T-cell (primary cell): ENCODE results near the gene GPC5. TPM values are rescaled to one million over a fixed set of nuclear protein-coding genes. Genes with fewer than 3 reads are reported as not detected.
"Not testable (repeated sequence)": the region's sequence is repeated elsewhere in the genome, so short reads cannot be mapped to it uniquely, and the experiment has no call there.

ENCODE experiments used
- ATAC-seq, 4 experiments: fragments of 200-7000 bp in 3 of 4; fragments of 150-1000 bp in 1 of 4; cut with Tn5 transposase; replicated peaks in 1 of 4; 1 replicate in 3 of 4; 2 replicates in 1 of 4; pipeline ENCODE4 v1.10.0; 2021; ENCODE audit warnings: moderate library complexity in 3 of 4, mild to moderate bottlenecking in 2 of 4, moderate number of reproducible peaks in 1 of 4
- CTCF ChIA-PET, 2 donors: fragments of 300-600 bp; sonication (Branson Sonifier 250); formaldehyde crosslinking; loops; one replicate each; lab custom pipeline; 2022; ENCODE audit warnings: antibody characterized with exemption in 2 of 2; lab: Charles Lee
- POLR2A ChIA-PET, 2 donors: fragments of 300-600 bp; sonication (Branson Sonifier 250); formaldehyde crosslinking; loops; one replicate each; lab custom pipeline; 2022; ENCODE audit warnings: antibody characterized with exemption in 2 of 2; lab: Charles Lee
- DNase-seq, 35 experiments: peaks; one replicate each; pipeline versions ENCODE4 v3.0.0 to v3.0.0-alpha.2; 2013 to 2023
- H3K27ac ChIP-seq: one replicate; pipeline ENCODE4 v1.5.1; 2013; ENCODE audit warnings: low read length
- H3K27me3 ChIP-seq, 2 experiments: replicated peaks in 1 of 2; 1 replicate in 1 of 2; 2 replicates in 1 of 2; pipeline versions ENCODE4 v1.6.1 to v1.7.0; 2013; ENCODE audit warnings: low read length in 1 of 2, mixed read lengths in 1 of 2; ENCODE audit not compliant: control insufficient read depth in 2 of 2, insufficient read depth in 2 of 2; ENCODE audit errors: extremely low read depth in 1 of 2
- H3K36me3 ChIP-seq, 2 donors: 1 replicate in 1 of 2; 2 replicates in 1 of 2; pipeline versions ENCODE4 v1.6.1 to v1.7.0; 2013; ENCODE audit warnings: low read length in 1 of 2; ENCODE audit not compliant: control insufficient read depth in 2 of 2, insufficient read depth in 1 of 2; ENCODE audit errors: extremely low read depth in 1 of 2
- H3K4me1 ChIP-seq, 2 experiments: 1 replicate in 1 of 2; 2 replicates in 1 of 2; pipeline versions ENCODE4 v1.6.1 to v1.7.0; 2013; ENCODE audit warnings: low read length in 2 of 2, mixed read lengths in 1 of 2; ENCODE audit not compliant: insufficient read depth in 2 of 2, control insufficient read depth in 1 of 2; ENCODE audit errors: extremely low read depth in 1 of 2
- H3K4me3 ChIP-seq, 2 donors: 1 replicate in 1 of 2; 2 replicates in 1 of 2; pipeline versions ENCODE4 v1.5.1 to v1.7.0; 2013; ENCODE audit warnings: mild to moderate bottlenecking in 2 of 2, low read length in 1 of 2, moderate library complexity in 1 of 2; ENCODE audit not compliant: control insufficient read depth in 1 of 2; ENCODE audit errors: extremely low read depth in 1 of 2
- H3K9me3 ChIP-seq: 2 replicates; pipeline ENCODE4 v1.7.0; 2013
- H3K27ac Mint-ChIP-seq, 2 donors: one replicate each; pipeline ENCODE4 v1.8.0; 2020 to 2021; ENCODE audit warnings: mild to moderate bottlenecking in 2 of 2, mixed read lengths in 2 of 2
- H3K27me3 Mint-ChIP-seq, 2 donors: one replicate each; pipeline ENCODE4 v1.8.0; 2021 to 2022; ENCODE audit warnings: mixed read lengths in 2 of 2
- H3K36me3 Mint-ChIP-seq: one replicate; pipeline ENCODE4 v1.8.0; 2021; ENCODE audit warnings: mixed read lengths
- H3K4me1 Mint-ChIP-seq, 3 donors: one replicate each; pipeline ENCODE4 v1.8.0; 2020 to 2022; ENCODE audit warnings: mixed read lengths in 3 of 3, mild to moderate bottlenecking in 1 of 3
- H3K4me3 Mint-ChIP-seq, 3 donors: one replicate each; pipeline ENCODE4 v1.8.0; 2020 to 2022; ENCODE audit warnings: mild to moderate bottlenecking in 3 of 3, mixed read lengths in 3 of 3, moderate library complexity in 3 of 3
- H3K9me3 Mint-ChIP-seq, 3 donors: one replicate each; pipeline ENCODE4 v1.8.0; 2020 to 2022; ENCODE audit warnings: mixed read lengths in 3 of 3
- WGBS: methylation state at CpG from one replicate; pipeline ENCODE4 v1.1.5; 2013; ENCODE audit warnings: missing lambda C conversion rate; ENCODE audit not compliant: insufficient coverage; 5-methylcytosine and 5-hydroxymethylcytosine counted together
- total RNA-seq, 35 experiments: library from RNA in 6 of 35; stranded (reverse) in 6 of 35; fragments of 120-200 nt in 1 of 35; gene quantifications; one replicate each; pipeline versions ENCODE4 v1.2.1 to v1.2.4 and lab custom pipeline; 2013 to 2026

Gene GPC5
- total RNA-seq, 5 donors from 2014 or later (not counting 1 experiment from before 2014, with no cell fraction given): 0.12 to 0.39 (median 0.26) TPM

DNA sequence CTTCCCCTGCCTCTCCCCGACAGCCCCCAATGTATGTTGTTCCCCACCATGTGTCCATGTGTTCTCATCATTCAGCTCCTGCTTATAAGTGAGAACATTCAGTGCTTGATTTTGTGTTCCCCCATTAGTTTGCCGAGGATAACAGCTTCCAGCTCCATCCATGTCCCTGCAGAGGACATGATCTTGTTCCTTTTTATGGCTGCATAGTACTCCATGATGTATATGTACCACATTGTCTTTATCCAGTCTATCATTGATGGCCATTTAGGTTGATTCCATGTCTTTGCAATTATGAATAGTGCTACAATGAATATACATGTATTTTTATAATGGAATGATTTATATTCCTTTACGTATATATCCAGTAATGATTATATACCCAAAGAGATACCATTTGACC, 399.9 kb downstream of the GPC5 start:
- POLR2A ChIA-PET, H3K27me3 ChIP-seq, H3K4me3 Mint-ChIP-seq, H3K27ac Mint-ChIP-seq, H3K36me3 Mint-ChIP-seq, H3K27ac ChIP-seq, CTCF ChIA-PET, H3K4me1 ChIP-seq, DNase-seq, H3K36me3 ChIP-seq, H3K27me3 Mint-ChIP-seq, H3K9me3 ChIP-seq, H3K4me3 ChIP-seq, H3K4me1 Mint-ChIP-seq, ATAC-seq: not testable (repeated sequence)
- H3K9me3 Mint-ChIP-seq: peaks cover 6 to 12% (median 10%) of the 10 kb centered on the region in 3 donors
- WGBS: 92% methylated on average over 2 of the region's 3 CpGs

GRCh38 chr13:91801772-91802171, 403.4 kb downstream of the GPC5 start:
- H3K4me3 Mint-ChIP-seq, H3K4me3 ChIP-seq, H3K36me3 Mint-ChIP-seq, H3K27me3 ChIP-seq, DNase-seq, H3K9me3 Mint-ChIP-seq, POLR2A ChIA-PET, H3K36me3 ChIP-seq, H3K27ac ChIP-seq, H3K9me3 ChIP-seq, CTCF ChIA-PET, H3K27me3 Mint-ChIP-seq, H3K4me1 Mint-ChIP-seq, H3K4me1 ChIP-seq, ATAC-seq, H3K27ac Mint-ChIP-seq: not testable (repeated sequence)
- WGBS: no CpG with 5 or more reads among the region's 3 CpGs

GRCh38 chr13:91802957-91803356, 404.5 kb downstream of the GPC5 start:
- Mint-ChIP-seq H3K27ac (no peak overlapping the region), H3K9me3 (peaks cover 5 to 9% (median 6%) of the 10 kb centered on the region in 3 donors), H3K4me1 (no peaks in the 10 kb centered on the region), H3K4me3 (no peak overlapping the region), H3K27me3 (no peaks in the 10 kb centered on the region), H3K36me3 (no peaks in the 10 kb centered on the region)
- Histone ChIP-seq H3K27ac (no peak overlapping the region), H3K4me1 (no peaks in the 10 kb centered on the region), H3K36me3 (no peaks in the 10 kb centered on the region), H3K4me3 (no peak overlapping the region), H3K27me3 (no peaks in the 10 kb centered on the region), H3K9me3 (no peaks in the 10 kb centered on the region)
- DNase-seq (no peak), ATAC-seq (no peak)
- POLR2A ChIA-PET: no interaction called here
- CTCF ChIA-PET: no interaction called here

GRCh38 chr13:91804724-91805123, 406.3 kb downstream of the GPC5 start:
- Mint-ChIP-seq H3K36me3 (no peaks in the 10 kb centered on the region), H3K4me3 (no peak overlapping the region), H3K27ac (no peak overlapping the region), H3K27me3 (no peaks in the 10 kb centered on the region), H3K9me3 (no peaks in the 10 kb centered on the region), H3K4me1 (no peaks in the 10 kb centered on the region)
- no CpG with 5 or more reads among the region's 1 CpG for WGBS
- no peak overlapping the region for H3K27ac ChIP-seq
- H3K4me3 ChIP-seq: no peak overlapping the region
- ChIA-PET POLR2A (no interaction called here), CTCF (no interaction called here)
- ATAC-seq (no peak), DNase-seq (no peak)
- H3K27me3 ChIP-seq: no peaks in the 10 kb centered on the region
- no peaks in the 10 kb centered on the region for H3K4me1 ChIP-seq
- no peaks in the 10 kb centered on the region for H3K9me3 ChIP-seq
- H3K36me3 ChIP-seq: no peaks in the 10 kb centered on the region

- CTCF ChIA-PET: no interaction called here
- POLR2A ChIA-PET: no interaction called here
- H3K4me1 ChIP-seq: no peaks in the 10 kb centered on the region
- H3K27ac Mint-ChIP-seq: no peak overlapping the region
- no peaks in the 10 kb centered on the region for H3K36me3 ChIP-seq
- H3K27me3 ChIP-seq: no peaks in the 10 kb centered on the region
- H3K4me1 Mint-ChIP-seq: no peaks in the 10 kb centered on the region
- no CpG with 5 or more reads among the region's 1 CpG for WGBS
- ATAC-seq (no peak), DNase-seq (no peak)
- H3K4me3 Mint-ChIP-seq: no peak overlapping the region
- H3K9me3 Mint-ChIP-seq: no peaks in the 10 kb centered on the region
- H3K4me3 ChIP-seq: no peak overlapping the region
- no peaks in the 10 kb centered on the region for H3K27me3 Mint-ChIP-seq
- H3K27ac ChIP-seq: no peak overlapping the region
- no peaks in the 10 kb centered on the region for H3K36me3 Mint-ChIP-seq
- H3K9me3 ChIP-seq: no peaks in the 10 kb centered on the region
These were observed 407.2 kb downstream of the GPC5 start for GRCh38 chr13:91805605-91806004.

DNA sequence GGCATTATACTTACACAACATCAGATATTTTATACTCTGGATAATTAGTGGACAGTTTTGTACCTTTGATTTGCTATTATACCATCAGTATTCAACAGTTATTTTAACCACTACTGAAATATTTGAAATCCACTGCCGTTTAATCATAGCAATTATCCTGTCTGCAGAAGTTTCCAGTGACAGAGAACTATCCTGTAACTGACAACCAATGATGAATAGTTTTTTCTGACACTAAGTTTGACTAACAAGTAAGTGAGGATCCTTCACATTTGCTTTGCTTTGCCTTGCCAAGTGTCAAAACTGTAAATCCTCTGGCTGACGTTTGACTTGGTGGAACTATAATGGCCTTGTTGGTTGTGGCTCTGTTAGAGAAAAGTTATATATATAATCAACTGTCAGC, 410.7 kb downstream of the GPC5 start:
- Mint-ChIP-seq H3K27ac (no peak overlapping the region), H3K27me3 (no peaks in the 10 kb centered on the region)

DNA sequence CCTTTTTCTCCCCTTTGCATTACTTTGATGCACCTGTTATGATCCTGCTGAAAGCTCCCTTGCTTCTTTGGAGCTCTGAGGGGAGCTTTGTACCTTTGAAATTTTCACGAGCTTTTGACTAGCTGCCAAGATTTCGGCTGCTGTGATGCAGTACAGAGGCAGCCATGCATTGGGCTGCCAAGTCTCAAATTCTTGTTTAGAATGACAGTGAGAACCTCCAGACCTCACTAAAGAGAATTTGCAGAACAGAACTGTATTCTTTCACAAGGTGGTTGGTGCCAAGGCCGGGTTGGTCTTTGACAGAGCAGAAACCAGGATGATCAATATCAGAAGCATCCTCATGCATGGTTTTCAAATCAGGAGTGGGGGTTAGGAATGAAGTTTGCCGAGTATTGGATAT, 414.8 kb downstream of the GPC5 start:
- Mint-ChIP-seq H3K4me3 (no peak overlapping the region), H3K36me3 (no peaks in the 10 kb centered on the region), H3K9me3 (no peaks in the 10 kb centered on the region), H3K4me1 (no peaks in the 10 kb centered on the region), H3K27me3 (no peaks in the 10 kb centered on the region), H3K27ac (no peak overlapping the region)
- CTCF ChIA-PET: no interaction called here
- POLR2A ChIA-PET: no interaction called here
- H3K4me3 ChIP-seq: no peak overlapping the region
- no peak overlapping the region for H3K27ac ChIP-seq
- no peaks in the 10 kb centered on the region for H3K36me3 ChIP-seq
- ATAC-seq: no peak
- DNase-seq: no peak
- H3K4me1 ChIP-seq: no peaks in the 10 kb centered on the region
- H3K9me3 ChIP-seq: no peaks in the 10 kb centered on the region
- 54% methylated on average over 2 of the region's 4 CpGs for WGBS
- H3K27me3 ChIP-seq: no peaks in the 10 kb centered on the region

More for the DNA sequence above, 410.7 kb downstream of the GPC5 start:
- Mint-ChIP-seq H3K9me3 (no peaks in the 10 kb centered on the region), H3K4me3 (no peak overlapping the region), H3K36me3 (no peaks in the 10 kb centered on the region), H3K4me1 (no peaks in the 10 kb centered on the region)
- WGBS: no CpG with 5 or more reads among the region's 2 CpGs
- ATAC-seq: no peak
- POLR2A ChIA-PET: no interaction called here
- Histone ChIP-seq H3K27ac (no peak overlapping the region), H3K4me1 (no peaks in the 10 kb centered on the region), H3K36me3 (no peaks in the 10 kb centered on the region), H3K9me3 (no peaks in the 10 kb centered on the region), H3K4me3 (no peak overlapping the region), H3K27me3 (no peaks in the 10 kb centered on the region)
- DNase-seq: no peak
- CTCF ChIA-PET: no interaction called here
